ENCODE results near the gene SULT1E1.

Gene SULT1E1, protein sequence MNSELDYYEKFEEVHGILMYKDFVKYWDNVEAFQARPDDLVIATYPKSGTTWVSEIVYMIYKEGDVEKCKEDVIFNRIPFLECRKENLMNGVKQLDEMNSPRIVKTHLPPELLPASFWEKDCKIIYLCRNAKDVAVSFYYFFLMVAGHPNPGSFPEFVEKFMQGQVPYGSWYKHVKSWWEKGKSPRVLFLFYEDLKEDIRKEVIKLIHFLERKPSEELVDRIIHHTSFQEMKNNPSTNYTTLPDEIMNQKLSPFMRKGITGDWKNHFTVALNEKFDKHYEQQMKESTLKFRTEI

DNA sequence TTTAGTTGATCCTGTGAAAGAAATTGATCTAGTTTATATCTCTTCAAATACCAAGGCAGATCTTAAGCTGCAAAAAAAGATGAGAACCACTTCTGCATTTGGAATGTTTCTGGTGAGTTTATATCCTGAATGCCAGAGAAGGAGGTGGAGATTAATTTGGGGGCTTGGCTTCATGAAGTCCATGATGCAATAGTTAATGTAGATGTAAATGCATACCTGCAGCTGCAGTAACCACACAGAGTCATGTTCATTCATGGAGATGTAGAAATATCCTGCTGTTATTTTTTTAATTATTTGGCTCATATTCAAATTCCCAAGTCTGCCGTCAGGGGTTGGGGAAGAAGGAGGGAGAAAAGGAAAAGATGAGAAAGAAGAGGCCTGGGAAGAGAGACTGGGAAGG is at the start of gene SULT1E1:
SULT1E1 (minus strand) TSS at position 94 of the 400 bp plus-strand sequence. CDS start 2,501 bp downstream, outside the sequence.
- DNase-seq: peak; percentile 8

DNA sequence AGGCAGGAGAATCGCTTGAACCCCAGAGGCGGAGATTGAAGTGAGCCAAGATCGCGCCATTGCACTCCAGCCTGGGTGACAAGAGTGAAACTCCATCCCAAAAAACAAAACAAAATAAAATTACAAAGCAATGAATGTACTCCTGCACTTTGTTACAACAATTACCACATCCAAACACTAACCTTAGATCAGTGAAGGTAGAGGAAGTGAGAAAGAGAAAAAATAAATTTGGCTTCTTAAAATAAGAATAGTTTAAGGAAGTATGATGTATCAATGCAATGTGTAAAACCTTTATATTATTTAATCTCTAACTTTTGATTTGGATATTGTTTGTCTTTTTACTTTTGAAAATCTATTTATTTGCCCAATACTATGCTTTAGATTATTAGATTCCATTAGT is 49.2 kb upstream of the SULT1E1 start:
- no peak for DNase-seq

GRCh38 chr4:69907151-69907550 is 47.2 kb upstream of the SULT1E1 start:
- no peak for DNase-seq

- DNase-seq: no peak
Measured at GRCh38 chr4:69896530-69897116, 36.7 kb upstream of the SULT1E1 start.

DNA sequence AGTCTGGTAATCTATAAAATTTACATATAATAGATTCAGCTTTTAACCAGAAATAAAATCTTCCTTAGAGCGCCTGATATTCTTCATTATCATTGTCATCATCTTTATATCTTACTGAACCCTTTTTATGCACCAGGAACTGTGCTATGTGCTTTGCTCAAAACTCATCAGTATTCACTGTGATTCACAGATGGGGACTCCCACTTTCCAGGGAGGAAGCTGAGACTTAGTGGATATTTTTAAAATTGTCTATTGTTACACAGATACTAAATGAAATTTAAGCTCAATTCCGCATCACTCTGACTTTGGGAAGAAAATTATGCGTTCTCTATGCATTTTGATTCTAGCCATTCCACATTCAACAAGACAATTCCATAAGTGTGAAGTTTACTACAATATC is 34.8 kb upstream of the SULT1E1 start:
- no peak for DNase-seq

- DNase-seq: no peak
Measured at GRCh38 chr4:69894186-69894585, 34.2 kb upstream of the SULT1E1 start.

DNA sequence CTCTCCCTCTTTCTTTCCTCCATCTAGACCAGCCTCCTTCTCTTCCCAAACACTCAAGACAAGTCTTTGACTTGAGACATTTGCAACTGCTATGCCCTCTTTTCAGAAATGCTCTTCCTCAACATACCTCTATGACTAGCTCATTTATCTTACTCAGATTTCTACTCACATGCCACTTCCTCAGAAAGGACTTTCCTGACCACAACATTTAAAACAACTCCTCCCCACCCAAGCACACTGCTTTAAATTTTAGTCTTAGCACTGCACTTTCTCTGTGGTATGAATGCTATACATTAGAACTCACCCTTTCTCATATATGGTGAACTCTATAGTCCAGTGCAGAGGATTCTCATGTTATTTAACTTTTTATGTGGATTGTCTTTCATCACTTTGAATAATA is 28.4 kb upstream of the SULT1E1 start:
- no peak for DNase-seq

DNA sequence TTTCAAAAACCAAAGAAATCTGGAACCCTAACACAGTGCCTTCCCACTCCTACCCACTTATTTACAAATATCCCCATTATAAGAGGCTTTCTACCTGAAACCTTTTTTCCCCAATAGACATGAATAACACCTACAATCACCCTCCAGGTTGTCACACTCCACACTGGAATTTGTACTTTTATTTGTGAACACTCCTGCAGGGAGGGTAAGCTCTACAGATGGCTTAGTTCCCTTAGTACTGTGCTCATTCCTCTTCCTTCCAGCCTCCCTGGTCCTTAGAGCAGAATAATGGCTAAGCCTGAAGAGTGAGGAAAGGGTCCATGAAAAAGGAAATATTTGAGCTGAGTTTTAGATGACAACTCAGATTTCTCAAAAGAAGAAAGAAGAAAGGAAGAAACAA is 22.2 kb upstream of the SULT1E1 start:
- no peak for DNase-seq

DNA sequence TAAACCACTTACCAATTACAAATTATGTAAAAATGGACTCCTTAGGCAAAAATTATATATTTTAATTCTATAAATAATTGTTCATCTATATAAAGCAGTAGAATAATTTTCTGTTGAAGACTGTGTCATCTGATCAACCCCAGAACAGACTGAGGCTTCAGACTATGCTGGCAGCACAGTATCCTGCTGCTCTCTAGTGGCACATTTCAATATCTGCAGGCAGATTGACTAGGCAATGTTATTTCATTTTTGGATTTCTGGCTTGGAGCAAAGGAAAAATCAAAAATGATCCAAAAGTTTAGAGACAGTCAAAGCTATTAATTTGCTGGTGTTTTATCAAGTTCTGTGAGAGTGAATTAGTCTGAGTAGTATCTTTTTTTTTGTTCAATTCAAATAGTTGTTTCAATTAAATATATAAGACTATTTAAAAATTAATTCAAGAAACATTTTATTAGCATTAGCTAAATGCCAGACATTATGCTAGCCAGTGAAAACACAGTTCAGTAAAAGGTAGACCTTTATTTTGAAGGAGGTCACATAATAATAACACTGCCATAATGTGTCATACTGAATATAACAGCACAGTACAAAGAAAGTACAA is 21.3 kb upstream of the SULT1E1 start:
- DNase-seq: peak; percentile 51

DNA sequence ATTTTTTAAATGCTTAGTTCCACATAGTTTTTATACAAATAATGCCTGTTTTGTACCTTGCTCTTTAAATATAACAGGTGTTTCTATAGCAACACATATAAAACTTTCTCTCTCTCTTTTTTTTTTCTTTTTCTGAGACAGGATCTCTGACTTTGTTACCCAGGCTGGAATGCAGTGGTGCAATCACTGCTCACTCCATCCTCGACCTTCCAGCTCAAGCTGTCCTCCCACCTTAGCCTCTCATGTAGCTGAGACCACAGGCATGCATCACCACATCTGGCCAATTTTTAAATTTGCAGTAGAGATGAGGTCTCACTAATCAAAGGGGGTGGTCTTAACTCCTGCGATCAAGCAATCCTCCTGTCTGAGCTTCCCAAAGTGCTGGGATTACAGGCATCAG is 18.3 kb upstream of the SULT1E1 start:
- DNase-seq: no peak

DNA sequence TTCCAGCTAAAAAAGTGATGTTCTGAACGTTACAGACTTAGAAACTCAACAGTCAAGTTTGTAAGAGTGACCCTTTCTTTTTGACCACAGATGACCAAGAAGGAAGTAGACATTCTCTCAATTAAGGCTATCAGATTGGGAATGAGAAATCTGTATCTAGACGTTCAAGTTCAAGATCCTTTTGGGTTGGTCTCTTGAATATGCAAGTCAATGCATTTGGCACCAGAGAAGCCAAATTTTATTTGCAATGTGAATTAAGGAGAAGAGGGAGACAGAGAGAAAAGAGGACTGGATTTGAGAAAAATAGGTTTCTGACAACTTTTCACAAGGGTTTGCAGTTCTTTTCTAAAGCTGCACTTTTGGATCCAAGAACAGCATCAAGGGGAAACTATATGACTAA is 17.5 kb upstream of the SULT1E1 start:
- DNase-seq: no peak

- DNase-seq: no peak
Measured at GRCh38 chr4:69876071-69876470, 16.1 kb upstream of the SULT1E1 start.

- no peak for DNase-seq
Measured at GRCh38 chr4:69875576-69875975, 15.6 kb upstream of the SULT1E1 start.

DNA sequence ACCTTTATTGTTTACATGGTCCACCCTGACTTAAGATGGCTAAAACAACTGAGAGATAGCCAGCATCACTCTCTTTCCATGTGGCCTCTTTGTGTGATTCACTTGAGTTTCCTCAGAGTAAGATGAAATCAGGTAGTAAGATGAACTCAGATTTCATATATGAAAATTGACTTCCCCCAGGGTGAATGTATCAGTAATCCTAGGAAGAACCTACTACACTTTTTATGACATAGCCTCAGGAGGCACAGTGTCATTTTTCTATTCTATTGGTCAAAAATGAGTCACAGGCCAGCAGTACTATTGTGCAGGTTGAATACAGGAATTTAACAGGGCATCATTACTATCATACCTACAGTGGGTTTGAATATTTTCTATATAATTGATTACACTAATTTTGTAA is 14.6 kb upstream of the SULT1E1 start:
- DNase-seq: no peak

- no peak for DNase-seq
Measured at GRCh38 chr4:69861756-69862155, 1.8 kb upstream of the SULT1E1 start.

GRCh38 chr4:69860521-69861298 is 765 bp upstream of the SULT1E1 start:
- no peak for DNase-seq

- DNase-seq: no peak
Measured at GRCh38 chr4:69859140-69859685, 732 bp downstream of the SULT1E1 start.

- peak; percentile 90 for DNase-seq
Measured at GRCh38 chr4:69858690-69859089, 1.3 kb downstream of the SULT1E1 start.

GRCh38 chr4:69855822-69856221 is 4.1 kb downstream of the SULT1E1 start:
- DNase-seq: no peak

- DNase-seq: no peak
Measured at GRCh38 chr4:69849969-69850368, 10.0 kb downstream of the SULT1E1 start.

DNA sequence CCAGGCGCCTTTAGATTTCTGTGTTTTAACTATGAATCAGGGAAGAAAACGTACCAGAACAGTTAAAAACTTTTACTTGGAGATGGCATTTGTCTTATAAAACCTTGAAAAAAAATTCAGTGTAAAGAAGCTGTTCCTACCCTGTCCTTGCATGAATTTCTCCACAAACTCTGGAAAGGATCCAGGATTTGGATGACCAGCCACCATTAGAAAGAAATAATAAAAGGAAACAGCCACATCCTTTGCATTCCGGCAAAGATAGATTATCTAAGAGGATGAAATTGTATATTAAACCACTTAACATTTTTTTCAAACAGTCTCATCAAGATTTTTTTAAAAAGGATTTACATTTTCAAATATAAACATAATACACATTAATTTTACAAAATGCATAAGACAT is 10.6 kb downstream of the SULT1E1 start:
- DNase-seq: no peak

GRCh38 chr4:69848028-69848427 is 11.9 kb downstream of the SULT1E1 start:
- no peak for DNase-seq

- no peak for DNase-seq
Measured at GRCh38 chr4:69843932-69844331, 16.0 kb downstream of the SULT1E1 start.

Measured in COR-L47 (cell line).